Breast epithelium (tissue), 3 donors: ENCODE measurements around the gene RAVER2.

Source experiments
- POLR2A ChIP-seq: fragments of 450-650 bp; IDR thresholded peaks from one replicate; pipeline ENCODE4 v1.6.1; 2016; ENCODE audit warnings: antibody characterized with exemption, mild to moderate bottlenecking, moderate library complexity
- POLR2AphosphoS5 ChIP-seq, 3 donors: sonication (generic); formaldehyde crosslinking; IDR thresholded peaks; one replicate each; pipeline ENCODE4 v1.6.1; 2017; ENCODE audit warnings: antibody characterized with exemption in 3 of 3
- TF ChIP-seq, protein P1 (sequence below), 3 donors: fragments of 450-650 bp; IDR thresholded peaks; one replicate each; pipeline ENCODE4 v1.5.1; 2016 to 2017; ENCODE audit warnings: antibody characterized with exemption in 3 of 3, mild to moderate bottlenecking in 3 of 3, moderate library complexity in 3 of 3

DNA sequence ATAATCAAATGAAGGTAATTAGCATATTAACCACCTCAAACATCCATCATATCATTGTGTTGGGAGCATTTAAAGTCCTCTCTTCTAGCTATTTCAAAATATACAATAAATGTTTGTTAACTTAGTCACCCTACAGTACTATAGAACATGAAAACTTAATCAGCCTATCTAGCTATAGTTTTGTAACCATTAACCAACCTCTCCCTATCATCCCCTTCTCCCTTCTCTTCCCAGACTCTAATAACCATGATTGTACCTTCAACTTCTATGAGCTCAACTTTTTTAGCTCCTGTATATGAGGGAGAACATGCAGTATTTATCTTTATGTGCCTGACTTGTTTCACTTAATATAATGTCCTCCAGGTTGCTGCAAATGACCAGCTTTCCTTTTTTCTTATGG lies 54.0 kb downstream of the RAVER2 start:
- TF ChIP-seq POLR2A: no peak
- TF ChIP-seq, protein P1, sequence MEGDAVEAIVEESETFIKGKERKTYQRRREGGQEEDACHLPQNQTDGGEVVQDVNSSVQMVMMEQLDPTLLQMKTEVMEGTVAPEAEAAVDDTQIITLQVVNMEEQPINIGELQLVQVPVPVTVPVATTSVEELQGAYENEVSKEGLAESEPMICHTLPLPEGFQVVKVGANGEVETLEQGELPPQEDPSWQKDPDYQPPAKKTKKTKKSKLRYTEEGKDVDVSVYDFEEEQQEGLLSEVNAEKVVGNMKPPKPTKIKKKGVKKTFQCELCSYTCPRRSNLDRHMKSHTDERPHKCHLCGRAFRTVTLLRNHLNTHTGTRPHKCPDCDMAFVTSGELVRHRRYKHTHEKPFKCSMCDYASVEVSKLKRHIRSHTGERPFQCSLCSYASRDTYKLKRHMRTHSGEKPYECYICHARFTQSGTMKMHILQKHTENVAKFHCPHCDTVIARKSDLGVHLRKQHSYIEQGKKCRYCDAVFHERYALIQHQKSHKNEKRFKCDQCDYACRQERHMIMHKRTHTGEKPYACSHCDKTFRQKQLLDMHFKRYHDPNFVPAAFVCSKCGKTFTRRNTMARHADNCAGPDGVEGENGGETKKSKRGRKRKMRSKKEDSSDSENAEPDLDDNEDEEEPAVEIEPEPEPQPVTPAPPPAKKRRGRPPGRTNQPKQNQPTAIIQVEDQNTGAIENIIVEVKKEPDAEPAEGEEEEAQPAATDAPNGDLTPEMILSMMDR (IDR thresholded peaks at IDR 0.05): no peak
- no peak for TF ChIP-seq POLR2AphosphoS5 (IDR thresholded peaks at IDR 0.05)
